Panc1 (cell line): ENCODE data around the gene HLA-DMB. TPM values are rescaled to one million over a fixed set of nuclear protein-coding genes. Genes with fewer than 3 reads are reported as not detected.

ENCODE experiments used
- ATAC-seq: fragments of 200-7000 bp; cut with Tn5 transposase; 2 replicates; pipeline ENCODE4 v1.9.1; 2020; ENCODE audit warnings: mild to moderate bottlenecking, moderate library complexity
- BruUV-seq: library from RNA; stranded (reverse); fragments of 400-500 nt; replicated peaks from 2 replicates; lab custom pipeline; 2021; lab: Mats Ljungman, UMichigan
- CTCF ChIA-PET: fragments of 300-600 bp; sonication (Branson Sonifier 250); formaldehyde crosslinking; loops from one replicate; lab custom pipeline; 2022; ENCODE audit warnings: antibody characterized with exemption; lab: Charles Lee
- POLR2A ChIA-PET: fragments of 300-600 bp; sonication (Branson Sonifier 250); formaldehyde crosslinking; loops from one replicate; lab custom pipeline; 2022; ENCODE audit warnings: antibody characterized with exemption; lab: Charles Lee
- DNase-seq: peaks from one replicate; pipeline ENCODE4 v3.0.0-alpha.2; 2010; ENCODE audit warnings: low read depth, low spot score
- H3K27ac ChIP-seq: 2 replicates; pipeline ENCODE4 v1.5.1; 2011; ENCODE audit warnings: mild to moderate bottlenecking, low read length, inconsistent platforms
- H3K27me3 ChIP-seq: fragments of 200-500 bp; sonication (Bioruptor generic); 2 replicates; pipeline ENCODE4 v1.6.0; 2014; ENCODE audit warnings: low read length, inconsistent platforms; ENCODE audit not compliant: control insufficient read depth, insufficient read depth
- H3K36me3 ChIP-seq: fragments of 200-500 bp; sonication (Bioruptor generic); 2 replicates; pipeline ENCODE4 v1.5.1; 2014; ENCODE audit warnings: inconsistent platforms, mild to moderate bottlenecking, low read length, moderate library complexity; ENCODE audit not compliant: control insufficient read depth, insufficient read depth
- H3K4me1 ChIP-seq: 2 replicates; pipeline ENCODE4 v1.5.1; 2011; ENCODE audit warnings: inconsistent platforms, mild to moderate bottlenecking, low read length, moderate library complexity; ENCODE audit not compliant: control insufficient read depth, insufficient read depth
- H3K4me3 ChIP-seq, 2 experiments: 2 replicates each; pipeline ENCODE4 v1.5.1; 2011 to 2012; ENCODE audit warnings: low read depth in 2 of 2, low read length in 2 of 2, mild to moderate bottlenecking in 2 of 2, inconsistent platforms in 1 of 2, moderate library complexity in 1 of 2
- H3K9me3 ChIP-seq: fragments of 200-500 bp; sonication (Bioruptor generic); 2 replicates; pipeline ENCODE4 v1.5.1; 2014; ENCODE audit warnings: low read depth, mild to moderate bottlenecking, inconsistent platforms, low read length, moderate library complexity; ENCODE audit not compliant: control insufficient read depth, insufficient read depth
- POLR2AphosphoS5 ChIP-seq: IDR thresholded peaks from 2 replicates; pipeline ENCODE4 v1.6.1; 2012; ENCODE audit warnings: mild to moderate bottlenecking, low read depth, low read length, moderate library complexity
- SIN3A ChIP-seq: IDR thresholded peaks from 2 replicates; pipeline ENCODE4 v1.6.1; 2012; ENCODE audit warnings: low read depth, mild to moderate bottlenecking, low read length, moderate library complexity, borderline replicate concordance; ENCODE audit not compliant: insufficient read depth
- TCF7L2 ChIP-seq: IDR thresholded peaks from 2 replicates; pipeline ENCODE4 v1.6.1; 2011; ENCODE audit warnings: mild to moderate bottlenecking, low read depth, low read length, inconsistent platforms
- in situ Hi-C: cut with HindIII; loops from 2 replicates; pipeline ENCODE4 v1.10.0; 2016; ENCODE audit warnings: low sequenced_read_pairs, low pct_unique_long_range_greater_than_20kb
- intact Hi-C: fragments of 100-400 bp; cut with micrococcal nuclease; formaldehyde crosslinking; loops from one replicate; pipeline ENCODE4 v1.10.0; 2022; ENCODE audit not compliant: unreplicated experiment
- total RNA-seq: library from RNA; stranded (reverse); gene quantifications from one replicate; pipeline ENCODE4 v1.2.1, GENCODE V29; 2021; ENCODE audit not compliant: unreplicated experiment
- TF ChIP-seq, protein P1 (sequence below), 2 experiments: IDR thresholded peaks; 2 replicates each; pipeline ENCODE4 v1.6.1; 2011 to 2012; ENCODE audit warnings: low read depth in 2 of 2, control low read depth in 1 of 2, low read length in 1 of 2, mild to moderate bottlenecking in 1 of 2, moderate library complexity in 1 of 2; ENCODE audit not compliant: insufficient read depth in 1 of 2
- TF ChIP-seq, protein P2 (sequence below): fragments of 450-650 bp; IDR thresholded peaks from 2 replicates; pipeline ENCODE4 v1.5.1; 2017; ENCODE audit warnings: mild to moderate bottlenecking

The HLA-DMB gene
- total RNA-seq, 1 experiment from 2014 or later: 0.44 TPM

DNA sequence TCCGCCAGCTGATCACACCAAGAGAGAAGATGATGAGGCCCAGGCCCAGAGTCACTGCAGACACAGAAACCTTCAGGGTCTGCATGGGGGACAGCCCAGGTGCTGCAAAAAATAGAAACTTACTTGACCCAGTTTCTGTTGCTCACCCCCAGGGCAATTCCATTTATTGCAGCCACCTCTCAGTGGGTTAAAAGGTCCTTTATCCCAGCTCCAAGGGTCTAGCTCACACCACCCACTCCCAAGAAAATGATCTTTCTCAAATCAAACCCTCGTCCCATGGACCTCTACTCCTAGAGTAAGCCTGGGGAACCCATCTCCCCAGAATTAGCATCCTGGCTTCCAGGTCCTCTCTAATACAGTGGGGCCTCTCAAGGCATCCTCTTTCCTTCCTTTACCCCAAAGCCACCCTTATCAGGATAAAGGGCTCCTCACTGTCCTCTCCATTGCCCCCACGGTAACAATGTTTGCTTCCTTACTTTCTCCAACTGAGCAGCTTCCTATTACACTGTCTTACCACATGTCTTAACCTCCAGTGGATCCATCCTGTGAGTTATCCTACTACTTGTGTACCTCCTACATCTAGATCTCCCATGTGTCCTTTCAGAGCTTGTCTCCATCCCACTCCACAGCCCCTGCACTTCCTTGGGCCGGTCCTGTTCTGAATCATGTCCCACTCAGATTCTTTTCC lies 5.1 kb downstream of the HLA-DMB start:
- TF ChIP-seq SIN3A (no peak), TCF7L2 (no peak), POLR2AphosphoS5 (no peak)
- TF ChIP-seq, protein P1, sequence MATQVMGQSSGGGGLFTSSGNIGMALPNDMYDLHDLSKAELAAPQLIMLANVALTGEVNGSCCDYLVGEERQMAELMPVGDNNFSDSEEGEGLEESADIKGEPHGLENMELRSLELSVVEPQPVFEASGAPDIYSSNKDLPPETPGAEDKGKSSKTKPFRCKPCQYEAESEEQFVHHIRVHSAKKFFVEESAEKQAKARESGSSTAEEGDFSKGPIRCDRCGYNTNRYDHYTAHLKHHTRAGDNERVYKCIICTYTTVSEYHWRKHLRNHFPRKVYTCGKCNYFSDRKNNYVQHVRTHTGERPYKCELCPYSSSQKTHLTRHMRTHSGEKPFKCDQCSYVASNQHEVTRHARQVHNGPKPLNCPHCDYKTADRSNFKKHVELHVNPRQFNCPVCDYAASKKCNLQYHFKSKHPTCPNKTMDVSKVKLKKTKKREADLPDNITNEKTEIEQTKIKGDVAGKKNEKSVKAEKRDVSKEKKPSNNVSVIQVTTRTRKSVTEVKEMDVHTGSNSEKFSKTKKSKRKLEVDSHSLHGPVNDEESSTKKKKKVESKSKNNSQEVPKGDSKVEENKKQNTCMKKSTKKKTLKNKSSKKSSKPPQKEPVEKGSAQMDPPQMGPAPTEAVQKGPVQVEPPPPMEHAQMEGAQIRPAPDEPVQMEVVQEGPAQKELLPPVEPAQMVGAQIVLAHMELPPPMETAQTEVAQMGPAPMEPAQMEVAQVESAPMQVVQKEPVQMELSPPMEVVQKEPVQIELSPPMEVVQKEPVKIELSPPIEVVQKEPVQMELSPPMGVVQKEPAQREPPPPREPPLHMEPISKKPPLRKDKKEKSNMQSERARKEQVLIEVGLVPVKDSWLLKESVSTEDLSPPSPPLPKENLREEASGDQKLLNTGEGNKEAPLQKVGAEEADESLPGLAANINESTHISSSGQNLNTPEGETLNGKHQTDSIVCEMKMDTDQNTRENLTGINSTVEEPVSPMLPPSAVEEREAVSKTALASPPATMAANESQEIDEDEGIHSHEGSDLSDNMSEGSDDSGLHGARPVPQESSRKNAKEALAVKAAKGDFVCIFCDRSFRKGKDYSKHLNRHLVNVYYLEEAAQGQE (IDR thresholded peaks at IDR 0.05; ENCODE audit: insufficient read depth in 1 of 2, low read depth in 2 of 2, low read length in 1 of 2): no peak
- TF ChIP-seq, protein P2, sequence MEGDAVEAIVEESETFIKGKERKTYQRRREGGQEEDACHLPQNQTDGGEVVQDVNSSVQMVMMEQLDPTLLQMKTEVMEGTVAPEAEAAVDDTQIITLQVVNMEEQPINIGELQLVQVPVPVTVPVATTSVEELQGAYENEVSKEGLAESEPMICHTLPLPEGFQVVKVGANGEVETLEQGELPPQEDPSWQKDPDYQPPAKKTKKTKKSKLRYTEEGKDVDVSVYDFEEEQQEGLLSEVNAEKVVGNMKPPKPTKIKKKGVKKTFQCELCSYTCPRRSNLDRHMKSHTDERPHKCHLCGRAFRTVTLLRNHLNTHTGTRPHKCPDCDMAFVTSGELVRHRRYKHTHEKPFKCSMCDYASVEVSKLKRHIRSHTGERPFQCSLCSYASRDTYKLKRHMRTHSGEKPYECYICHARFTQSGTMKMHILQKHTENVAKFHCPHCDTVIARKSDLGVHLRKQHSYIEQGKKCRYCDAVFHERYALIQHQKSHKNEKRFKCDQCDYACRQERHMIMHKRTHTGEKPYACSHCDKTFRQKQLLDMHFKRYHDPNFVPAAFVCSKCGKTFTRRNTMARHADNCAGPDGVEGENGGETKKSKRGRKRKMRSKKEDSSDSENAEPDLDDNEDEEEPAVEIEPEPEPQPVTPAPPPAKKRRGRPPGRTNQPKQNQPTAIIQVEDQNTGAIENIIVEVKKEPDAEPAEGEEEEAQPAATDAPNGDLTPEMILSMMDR: no peak
- in situ Hi-C loops: no loop called here
- Histone ChIP-seq H3K4me3 (no peak overlapping the region), H3K9me3 (no peaks in the 10 kb centered on the region), H3K36me3 (no peaks in the 10 kb centered on the region), H3K27ac (no peak overlapping the region), H3K4me1 (no peaks in the 10 kb centered on the region), H3K27me3 (no peaks in the 10 kb centered on the region; the same call in 1 of the 2 replicates)
- ChIA-PET CTCF (no interaction called here), POLR2A (no interaction called here)
- DNase-seq: no peak
- intact Hi-C loops: no loop called here
- ATAC-seq: peak; percentile 32; the same call in 1 of the 2 replicates
- BruUV-seq: no TSS peak

DNA sequence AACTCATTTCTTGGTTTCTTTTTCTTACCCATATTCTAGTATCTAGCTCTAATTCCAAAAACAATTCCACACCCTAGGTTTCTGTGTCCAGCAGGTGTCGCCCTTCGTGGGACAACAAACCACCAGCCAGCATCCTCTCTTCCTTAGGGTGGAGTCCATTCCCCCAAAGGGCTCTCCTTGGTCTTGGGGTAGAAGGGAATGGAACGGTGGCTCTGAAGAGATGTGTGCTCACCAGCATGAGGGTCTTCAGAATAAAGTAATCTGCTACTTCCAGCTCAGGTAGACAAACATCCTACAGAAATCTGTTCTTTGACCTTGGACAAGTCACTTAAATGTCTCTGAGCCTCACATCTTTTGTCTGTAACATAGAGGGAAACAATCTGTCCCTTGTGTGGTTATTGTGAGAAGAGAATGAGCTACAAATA lies 7.2 kb downstream of the HLA-DMB start:
- CTCF ChIA-PET: interaction anchor here (0.5 to 1.5 kb wide), 11 partner anchors 10 to 323 kb away, joined by 3 to 20 read pairs (median 3); no protein-coding TSS in a partner anchor
- Histone ChIP-seq H3K4me1 (no peaks in the 10 kb centered on the region), H3K27ac (no peak overlapping the region), H3K9me3 (no peaks in the 10 kb centered on the region), H3K36me3 (no peaks in the 10 kb centered on the region), H3K27me3 (peaks cover 2% of the 10 kb centered on the region; the same call in 1 of the 2 replicates), H3K4me3 (no peak overlapping the region)
- DNase-seq (peak; percentile 48), ATAC-seq (peak; percentile 83)
- in situ Hi-C loops: no loop called here
- intact Hi-C loops: loop anchor here (2.0 kb wide), 1 partner anchor 51 kb away; no protein-coding TSS in a partner anchor
- POLR2A ChIA-PET: interaction anchor here (1.7 kb wide), 1 partner anchor 38 kb away, joined by 11 read pairs; no protein-coding TSS in a partner anchor
- no TSS peak for BruUV-seq
- no peak for TF ChIP-seq SIN3A
- TF ChIP-seq, protein P2: peak; percentile 89
